HEK293 (cell line): Measurements from ENCODE around the gene MAD2L1BP.

Source experiments
- CTCF ChIA-PET: fragments of 350-600 bp; formaldehyde crosslinking; extraction: SDS; loops from one replicate; lab custom pipeline; 2021; ENCODE audit warnings: antibody characterized with exemption; lab: Yijun Ruan, JAX
- POLR2A ChIA-PET: fragments of 300-600 bp; formaldehyde crosslinking; extraction: SDS; loops from one replicate; lab custom pipeline; 2020; ENCODE audit warnings: antibody characterized with exemption, inconsistent platforms; lab: Yijun Ruan, JAX
- H3K27ac ChIP-seq: fragments of 200-500 bp; sonication (Bioruptor generic); 2 replicates; pipeline ENCODE4 v1.5.1; 2014; ENCODE audit warnings: low read depth, low read length, control low read depth, inconsistent platforms; ENCODE audit errors: extremely low read depth
- H3K36me3 ChIP-seq, 2 experiments: fragments of 200-500 bp in 1 of 2; sonication (Bioruptor generic) in 1 of 2; 1 replicate in 1 of 2; 2 replicates in 1 of 2; pipeline ENCODE4 v1.5.1; 2014 to 2017; ENCODE audit warnings: inconsistent platforms in 2 of 2, low read length in 2 of 2; ENCODE audit not compliant: control insufficient read depth in 2 of 2, insufficient read depth in 1 of 2
- H3K4me1 ChIP-seq: fragments of 200-500 bp; sonication (Bioruptor generic); 2 replicates; pipeline ENCODE4 v1.5.1; 2014; ENCODE audit warnings: mild to moderate bottlenecking, low read length, inconsistent platforms; ENCODE audit not compliant: control insufficient read depth, insufficient read depth
- H3K4me3 ChIP-seq: 2 replicates; pipeline ENCODE4 v1.5.1; 2011; ENCODE audit warnings: low read depth, mild to moderate bottlenecking, control low read depth, low read length, moderate library complexity
- H3K9me3 ChIP-seq: fragments of 200-500 bp; sonication (Bioruptor generic); 2 replicates; pipeline ENCODE4 v1.5.1; 2014; ENCODE audit warnings: low read depth, low read length, inconsistent platforms; ENCODE audit not compliant: control insufficient read depth, insufficient read depth
- AEBP2 ChIP-seq: fragments of 450-650 bp; formaldehyde crosslinking; IDR thresholded peaks from 2 replicates; pipeline ENCODE4 v1.5.1; 2016; ENCODE audit warnings: missing biosample characterization, missing genetic modification characterization, borderline replicate concordance
- EGR2 ChIP-seq: fragments of 450-650 bp; formaldehyde crosslinking; IDR thresholded peaks from 2 replicates; pipeline ENCODE4 v1.5.1; 2016; ENCODE audit warnings: low read depth, missing biosample characterization, missing genetic modification characterization
- HOXC10 ChIP-seq: sonication (generic); formaldehyde crosslinking; IDR thresholded peaks from 2 replicates; pipeline ENCODE4 v1.8.1; 2023; ENCODE audit warnings: mild to moderate bottlenecking, missing genetic modification reagents
- OVOL3 ChIP-seq: fragments of 450-650 bp; formaldehyde crosslinking; IDR thresholded peaks from 2 replicates; pipeline ENCODE4 v1.5.1; 2016; ENCODE audit warnings: missing biosample characterization, missing genetic modification characterization
- REST ChIP-seq: fragments of 450-650 bp; formaldehyde crosslinking; IDR thresholded peaks from 2 replicates; pipeline ENCODE4 v1.5.1; 2016; ENCODE audit warnings: missing biosample characterization, missing genetic modification characterization
- SP3 ChIP-seq: fragments of 450-650 bp; formaldehyde crosslinking; IDR thresholded peaks from 2 replicates; pipeline ENCODE4 v1.5.1; 2016; ENCODE audit warnings: missing biosample characterization, missing genetic modification characterization
- TRIM28 ChIP-seq: IDR thresholded peaks from 2 replicates; pipeline ENCODE4 v1.6.1; 2011; ENCODE audit warnings: low read length, control low read depth, borderline replicate concordance
- ZBTB8A ChIP-seq: fragments of 450-650 bp; formaldehyde crosslinking; IDR thresholded peaks from 2 replicates; pipeline ENCODE4 v1.5.1; 2016; ENCODE audit warnings: missing biosample characterization, missing genetic modification characterization
- ZEB2 ChIP-seq: fragments of 450-650 bp; formaldehyde crosslinking; IDR thresholded peaks from 2 replicates; pipeline ENCODE4 v1.5.1; 2016; ENCODE audit warnings: missing biosample characterization, missing genetic modification characterization
- ZNF10 ChIP-seq: fragments of 450-650 bp; formaldehyde crosslinking; IDR thresholded peaks from 2 replicates; pipeline ENCODE4 v1.5.1; 2017; ENCODE audit warnings: missing biosample characterization, missing genetic modification characterization
- ZNF114 ChIP-seq: fragments of 450-650 bp; formaldehyde crosslinking; IDR thresholded peaks from 2 replicates; pipeline ENCODE4 v1.5.0; 2017; ENCODE audit warnings: missing biosample characterization, missing genetic modification characterization
- ZNF133 ChIP-seq: fragments of 450-650 bp; formaldehyde crosslinking; IDR thresholded peaks from 2 replicates; pipeline ENCODE4 v1.5.1; 2016; ENCODE audit warnings: missing biosample characterization, missing genetic modification characterization
- ZNF292 ChIP-seq: fragments of 450-650 bp; formaldehyde crosslinking; IDR thresholded peaks from 2 replicates; pipeline ENCODE4 v1.5.1; 2016; ENCODE audit warnings: low read depth, missing biosample characterization, missing genetic modification characterization, borderline replicate concordance
- ZNF302 ChIP-seq: fragments of 450-650 bp; formaldehyde crosslinking; IDR thresholded peaks from 2 replicates; pipeline ENCODE4 v1.5.1; 2016; ENCODE audit warnings: missing biosample characterization, missing genetic modification characterization, low read depth
- ZNF423 ChIP-seq: fragments of 450-650 bp; formaldehyde crosslinking; IDR thresholded peaks from 2 replicates; pipeline ENCODE4 v1.5.1; 2016; ENCODE audit warnings: missing biosample characterization, missing genetic modification characterization
- ZNF501 ChIP-seq: fragments of 450-650 bp; formaldehyde crosslinking; IDR thresholded peaks from 2 replicates; pipeline ENCODE4 v1.5.1; 2016; ENCODE audit warnings: missing biosample characterization, missing genetic modification characterization
- ZNF549 ChIP-seq: fragments of 450-650 bp; IDR thresholded peaks from 2 replicates; pipeline ENCODE4 v1.5.1; 2018; ENCODE audit warnings: missing biosample characterization, missing genetic modification characterization, mild to moderate bottlenecking, inconsistent platforms, moderate library complexity
- ZNF560 ChIP-seq: fragments of 450-650 bp; formaldehyde crosslinking; IDR thresholded peaks from 2 replicates; pipeline ENCODE4 v1.5.1; 2017; ENCODE audit warnings: missing biosample characterization, missing genetic modification characterization, borderline replicate concordance
- ZNF561 ChIP-seq: fragments of 450-650 bp; IDR thresholded peaks from 2 replicates; pipeline ENCODE4 v1.5.1; 2018; ENCODE audit warnings: missing biosample characterization, missing genetic modification characterization, borderline replicate concordance
- ZNF747 ChIP-seq: fragments of 450-650 bp; formaldehyde crosslinking; IDR thresholded peaks from 2 replicates; pipeline ENCODE4 v1.5.1; 2016; ENCODE audit warnings: missing biosample characterization, missing genetic modification characterization
- ZNF76 ChIP-seq: fragments of 450-650 bp; formaldehyde crosslinking; IDR thresholded peaks from 2 replicates; pipeline ENCODE4; 2016; ENCODE audit warnings: low read depth, missing biosample characterization, missing genetic modification characterization, borderline replicate concordance
- ZNF776 ChIP-seq: fragments of 450-650 bp; formaldehyde crosslinking; IDR thresholded peaks from 2 replicates; pipeline ENCODE4 v1.5.0; 2017; ENCODE audit warnings: missing biosample characterization, missing genetic modification characterization, borderline replicate concordance
- ZNF777 ChIP-seq: fragments of 450-650 bp; formaldehyde crosslinking; IDR thresholded peaks from 2 replicates; pipeline ENCODE4 v1.5.1; 2017; ENCODE audit warnings: missing biosample characterization, missing genetic modification characterization, borderline replicate concordance
- ZNF837 ChIP-seq: fragments of 450-650 bp; formaldehyde crosslinking; IDR thresholded peaks from 2 replicates; pipeline ENCODE4 v1.5.1; 2016; ENCODE audit warnings: missing biosample characterization, missing genetic modification characterization
- ZSCAN16 ChIP-seq: fragments of 450-650 bp; formaldehyde crosslinking; IDR thresholded peaks from 2 replicates; pipeline ENCODE4 v1.5.1; 2016; ENCODE audit warnings: missing biosample characterization, missing genetic modification characterization

The MAD2L1BP gene

GRCh38 chr6:43644940-43645612 is 9.4 kb downstream of the MAD2L1BP start, which contains the start of gene RSPH9 (continued):
- TF ChIP-seq REST (tag by site-specific recombination) (no peak), EGR2 (peak; percentile 47), ZNF777 (tag by site-specific recombination) (0 out of 2 replicates have a peak, but pooled peaks have one; percentile 63), ZNF549 (tag by site-specific recombination) (no peak), ZNF560 (tag by site-specific recombination) (peak; percentile 33; the same call in 1 of the 2 replicates), ZNF837 (no peak)

GRCh38 chr6:43645613-43645964 is 9.9 kb downstream of the MAD2L1BP start:
- peaks cover 15 to 16% of the 10 kb centered on the region in 2 experiments; a peak in 2 of 3 replicates for H3K36me3 ChIP-seq
- H3K4me3 ChIP-seq: peak overlapping the region; percentile 37; the same call in 1 of the 2 replicates
- no peaks in the 10 kb centered on the region for H3K9me3 ChIP-seq
- CTCF ChIA-PET: interaction anchor here (0.5 to 3.2 kb wide), 8 partner anchors 10 to 517 kb away, joined by 3 to 14 read pairs (median 4); partner anchors contain the start of gene MAD2L1BP
- peaks cover 7% of the 10 kb centered on the region for H3K4me1 ChIP-seq
- POLR2A ChIA-PET: interaction anchor here (0.5 to 5.3 kb wide), 8 partner anchors 9 to 601 kb away, joined by 3 to 40 read pairs (median 4); partner anchors contain the start of genes GTPBP2, HSP90AB1, MAD2L1BP and VEGFA
- no peak for TF ChIP-seq AEBP2
- TF ChIP-seq ZNF501 (tag by site-specific recombination): no peak
- no peak for TF ChIP-seq ZNF776 (tag by site-specific recombination)
- no peak for TF ChIP-seq SP3 (tag by site-specific recombination)
- TF ChIP-seq ZNF133 (tag by site-specific recombination): no peak
- TF ChIP-seq ZEB2: no peak
- TF ChIP-seq ZNF114 (tag by site-specific recombination): no peak
- TF ChIP-seq TRIM28: no peak
- TF ChIP-seq, all 188 proteins: peak for 0
- peak overlapping the region; percentile 46; the same call in 1 of the 2 replicates for H3K27ac ChIP-seq

- H3K36me3 ChIP-seq: peaks cover 0 to 1% of the 10 kb centered on the region in 2 experiments; a peak in 2 of 3 replicates
- H3K4me3 ChIP-seq: no peak overlapping the region
- POLR2A ChIA-PET: interaction anchor here (0.7 to 5.3 kb wide), 2 partner anchors 11 to 18 kb away, joined by 4 to 33 read pairs; partner anchors contain the start of gene MAD2L1BP
- no peak overlapping the region for H3K27ac ChIP-seq
- CTCF ChIA-PET: interaction anchor here (0.5 to 2.0 kb wide), 7 partner anchors 9 to 833 kb away, joined by 3 to 7 read pairs (median 4); partner anchors contain the start of gene VEGFA
- peaks cover 7% of the 10 kb centered on the region for H3K4me1 ChIP-seq
- H3K9me3 ChIP-seq: no peaks in the 10 kb centered on the region
- TF ChIP-seq ZSCAN16 (tag by site-specific recombination): no peak
- no peak for TF ChIP-seq ZNF777 (tag by site-specific recombination)
- no peak for TF ChIP-seq ZNF10 (tag by site-specific recombination)
- no peak for TF ChIP-seq REST (tag by site-specific recombination)
- TF ChIP-seq ZBTB8A (tag by site-specific recombination): no peak
- TF ChIP-seq ZNF292 (tag by site-specific recombination): no peak
- TF ChIP-seq ZNF76 (tag by site-specific recombination): no peak
- TF ChIP-seq HOXC10 (CRISPR knock-in tag): no peak
- no peak for TF ChIP-seq OVOL3 (tag by site-specific recombination)
- TF ChIP-seq ZNF302: no peak
- no peak for TF ChIP-seq ZNF423 (tag by site-specific recombination)
- no peak for TF ChIP-seq ZNF747 (tag by site-specific recombination)
- TF ChIP-seq ZNF561 (tag by site-specific recombination): no peak
These were observed 12.0 kb downstream of the MAD2L1BP start for GRCh38 chr6:43647613-43648012.
